HepG2 (cell line): Measurements from ENCODE around the gene BDH2. TPM values are rescaled to one million over a fixed set of nuclear protein-coding genes. Genes with fewer than 3 reads are reported as not detected.

Experiments
- DDIT3 ChIP-seq: sonication (generic); formaldehyde crosslinking; IDR thresholded peaks from 2 replicates; pipeline ENCODE4 v1.4.0; 2020; ENCODE audit warnings: mild to moderate bottlenecking, missing genetic modification reagents
- DNMT1 ChIP-seq: sonication (generic); formaldehyde crosslinking; IDR thresholded peaks from 2 replicates; pipeline ENCODE4 v1.5.1; 2020; ENCODE audit warnings: mild to moderate bottlenecking, missing genetic modification reagents
- DR1 ChIP-seq: sonication (generic); formaldehyde crosslinking; IDR thresholded peaks from 2 replicates; pipeline ENCODE4 v1.8.0; 2021; ENCODE audit warnings: mild to moderate bottlenecking, missing genetic modification reagents, inconsistent platforms
- FUBP1 ChIP-seq: sonication (generic); formaldehyde crosslinking; IDR thresholded peaks from 2 replicates; pipeline ENCODE4 v1.5.1; 2020; ENCODE audit warnings: missing genetic modification reagents, mild to moderate bottlenecking, borderline replicate concordance
- GATAD2A ChIP-seq: IDR thresholded peaks from 2 replicates; pipeline ENCODE4 v1.6.1; 2016
- HINFP ChIP-seq: sonication (generic); formaldehyde crosslinking; IDR thresholded peaks from 2 replicates; pipeline ENCODE4 v1.4.0; 2020; ENCODE audit warnings: low read depth, mild to moderate bottlenecking, missing genetic modification reagents
- HNRNPLL ChIP-seq: fragments of 200-400 bp; formaldehyde crosslinking; IDR thresholded peaks from 2 replicates; pipeline ENCODE4 v1.6.1; 2017; ENCODE audit warnings: mild to moderate bottlenecking, low read depth, low read length; ENCODE audit not compliant: poor library complexity, severe bottlenecking
- HOMEZ ChIP-seq: IDR thresholded peaks from 2 replicates; pipeline ENCODE4 v1.6.1; 2016; ENCODE audit warnings: low read depth
- KDM4B ChIP-seq: sonication (generic); formaldehyde crosslinking; IDR thresholded peaks from 2 replicates; pipeline ENCODE4 v1.4.0; 2020; ENCODE audit warnings: missing genetic modification reagents
- PLSCR1 ChIP-seq: sonication (generic); formaldehyde crosslinking; IDR thresholded peaks from 2 replicates; pipeline ENCODE4 v1.5.0; 2020; ENCODE audit warnings: missing genetic modification reagents, mild to moderate bottlenecking, borderline replicate concordance
- RFXAP ChIP-seq: sonication (generic); formaldehyde crosslinking; IDR thresholded peaks from 2 replicates; pipeline ENCODE4 v1.4.0; 2020; ENCODE audit warnings: missing genetic modification reagents, borderline replicate concordance
- SPEN ChIP-seq: sonication (generic); formaldehyde crosslinking; IDR thresholded peaks from 2 replicates; pipeline ENCODE4 v1.5.1; 2020; ENCODE audit warnings: low read depth, mild to moderate bottlenecking, missing genetic modification reagents
- TARDBP ChIP-seq: sonication (generic); formaldehyde crosslinking; IDR thresholded peaks from 2 replicates; pipeline ENCODE4 v1.8.0; 2022; ENCODE audit warnings: mild to moderate bottlenecking, missing genetic modification reagents
- ZFP36 ChIP-seq: fragments of 150-350 bp; IDR thresholded peaks from 2 replicates; pipeline ENCODE4 v1.6.1; 2018; ENCODE audit warnings: borderline replicate concordance, low read length, low read depth; ENCODE audit not compliant: partially characterized antibody
- ZNF530 ChIP-seq: sonication (generic); formaldehyde crosslinking; IDR thresholded peaks from 2 replicates; pipeline ENCODE4 v1.5.0; 2020; ENCODE audit warnings: low read depth, mild to moderate bottlenecking, missing genetic modification reagents
- ZNF556 ChIP-seq: sonication (generic); formaldehyde crosslinking; IDR thresholded peaks from 2 replicates; pipeline ENCODE4 v1.4.0; 2020; ENCODE audit warnings: mild to moderate bottlenecking, missing genetic modification reagents, borderline replicate concordance
- ZNF660 ChIP-seq: sonication (generic); formaldehyde crosslinking; IDR thresholded peaks from 2 replicates; pipeline ENCODE4 v1.5.1; 2020; ENCODE audit warnings: mild to moderate bottlenecking, low read depth, missing genetic modification reagents, borderline replicate concordance
- ZNF720 ChIP-seq: sonication (generic); formaldehyde crosslinking; IDR thresholded peaks from 2 replicates; pipeline ENCODE4 v1.4.0; 2020; ENCODE audit warnings: missing genetic modification reagents
- ZNF768 ChIP-seq: sonication (generic); formaldehyde crosslinking; IDR thresholded peaks from 2 replicates; pipeline ENCODE4 v1.4.0; 2020; ENCODE audit warnings: missing genetic modification reagents
- ZNF792 ChIP-seq: IDR thresholded peaks from 2 replicates; pipeline ENCODE4 v1.6.1; 2016
- ZUFSP ChIP-seq: sonication (generic); formaldehyde crosslinking; IDR thresholded peaks from 2 replicates; pipeline ENCODE4 v1.9.0; 2021; ENCODE audit warnings: missing genetic modification reagents, mild to moderate bottlenecking, borderline replicate concordance
- polyA plus RNA-seq, 8 experiments: library from polyadenylated mRNA; depleted of rRNA in 3 of 8; stranded (reverse) in 7 of 8; unstranded in 1 of 8; fragments of >200 nt; fragmentation: Illumina TruSeq in 4 of 8; extraction: Trizol in 4 of 8; gene quantifications; 2 replicates each; pipeline versions ENCODE4 v1.2.1 to v1.2.3, GENCODE V29; 2011 to 2016; ENCODE audit warnings: low read depth in 4 of 8, missing spikeins in 1 of 8, mixed read lengths in 1 of 8; ENCODE audit not compliant: insufficient read depth in 1 of 8
- total RNA-seq, 5 experiments: library from RNA; depleted of rRNA; stranded (reverse); fragments of >200 nt; fragmentation: Illumina TruSeq; extraction: Trizol; gene quantifications; 2 replicates each; pipeline ENCODE4 v1.2.3, GENCODE V29; 2016; ENCODE audit warnings: low read depth in 1 of 5

BDH2 gene
- total and polyA plus RNA-seq, 2 of the 13 experiments (the other 11 are each of a cell fraction or from before 2014, with no cell fraction given), result 34.8 to 46.2 TPM

GRCh38 chr4:103075894-103076746 is 23.5 kb downstream of the BDH2 start (continued):
- no peak; the same call in 1 of the 2 replicates for TF ChIP-seq PLSCR1 (CRISPR knock-in tag)
- TF ChIP-seq HINFP (CRISPR knock-in tag), result no peak
- no peak; the same call in 1 of the 2 replicates for TF ChIP-seq FUBP1
- TF ChIP-seq DR1 (CRISPR knock-in tag), result peak; percentile 26; the same call in 1 of the 2 replicates
- no peak for TF ChIP-seq DNMT1 (CRISPR knock-in tag)
- TF ChIP-seq DDIT3 (CRISPR knock-in tag), result no peak
- TF ChIP-seq ZFP36, result no peak
- no peak for TF ChIP-seq ZUFSP (CRISPR knock-in tag)
- TF ChIP-seq HOMEZ (CRISPR knock-in tag), result no peak
- TF ChIP-seq GATAD2A (CRISPR knock-in tag), result no peak
- TF ChIP-seq ZNF768 (CRISPR knock-in tag), result peak; percentile 57; the same call in 1 of the 2 replicates
- peak; percentile 74 for TF ChIP-seq SPEN
- no peak for TF ChIP-seq ZNF720
- peak; percentile 67 for TF ChIP-seq HNRNPLL
- no peak for TF ChIP-seq KDM4B (CRISPR knock-in tag)
- peak; percentile 79; the same call in 1 of the 2 replicates for TF ChIP-seq ZNF792 (CRISPR knock-in tag)
- TF ChIP-seq ZNF556, result peak; percentile 26; the same call in 1 of the 2 replicates
- no peak for TF ChIP-seq RFXAP (CRISPR knock-in tag)
- no peak for TF ChIP-seq ZNF660 (CRISPR knock-in tag)
- TF ChIP-seq TARDBP (CRISPR knock-in tag), result peak; percentile 38; the same call in 1 of the 2 replicates
- no peak for TF ChIP-seq ZNF530
